Astrocyte of the hippocampus (primary cell): Measurements from ENCODE around the gene EML1.
"Not testable (repeated sequence)": the region's sequence is repeated elsewhere in the genome, so short reads cannot be mapped to it uniquely, and the experiment has no call there.

ENCODE experiments used
- DNase-seq: peaks from one replicate; pipeline ENCODE4 v3.0.0; 2011; ENCODE audit warnings: low read depth, low spot score

The EML1 gene

GRCh38 chr14:99755629-99756603 lies 37.3 kb upstream of the EML1 start:
- peak; percentile 98 for DNase-seq

GRCh38 chr14:99756796-99757195 lies 36.4 kb upstream of the EML1 start:
- peak; percentile 53 for DNase-seq

- DNase-seq: peak; percentile 89
Measured at GRCh38 chr14:99757331-99758070, 35.7 kb upstream of the EML1 start.

- DNase-seq: peak; percentile 96
Measured at GRCh38 chr14:99758121-99758821, 34.9 kb upstream of the EML1 start.

GRCh38 chr14:99758872-99759545 lies 34.2 kb upstream of the EML1 start:
- no peak for DNase-seq

- DNase-seq: no peak
Measured at GRCh38 chr14:99759546-99759925, 33.7 kb upstream of the EML1 start.

DNA sequence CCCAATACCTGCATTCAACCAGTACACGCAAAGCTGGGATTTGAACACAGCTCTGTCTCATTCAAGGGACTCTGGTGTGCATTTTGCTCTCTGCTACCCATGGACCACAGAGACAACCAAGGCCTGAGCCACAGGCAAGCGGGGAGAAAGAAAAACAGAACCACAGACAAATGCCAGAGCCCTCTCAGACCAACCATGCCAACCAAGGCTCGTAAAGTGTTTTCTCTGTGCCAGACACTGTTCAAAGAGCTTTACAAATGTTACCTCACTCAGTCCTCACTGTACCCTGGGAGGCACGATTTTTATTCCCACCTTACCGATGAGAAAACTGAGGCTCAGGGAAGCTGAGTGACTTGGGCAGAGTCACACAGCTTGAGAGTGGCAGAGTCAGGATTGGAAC lies 32.4 kb upstream of the EML1 start:
- DNase-seq: no peak

DNA sequence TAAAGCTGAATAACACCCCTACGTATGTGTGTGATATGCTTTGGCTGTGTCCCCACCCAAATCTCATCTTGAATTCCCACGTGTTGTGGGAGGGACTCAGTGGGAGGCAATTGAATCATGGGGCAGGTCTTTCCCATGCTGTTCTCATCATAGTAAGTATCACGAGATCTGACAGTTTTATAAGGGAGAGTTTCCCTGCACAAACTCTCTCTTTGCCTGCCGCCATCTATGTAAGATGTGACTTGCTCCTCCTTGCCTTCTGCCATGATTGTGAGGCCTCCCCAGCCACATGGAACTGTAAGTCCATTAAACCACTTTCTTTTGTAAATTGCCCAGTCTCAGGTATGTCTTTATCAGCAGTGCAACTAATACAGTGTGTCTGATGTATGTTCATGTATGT lies 30.3 kb upstream of the EML1 start:
- not testable (repeated sequence) for DNase-seq

GRCh38 chr14:99763527-99764221 lies 29.5 kb upstream of the EML1 start:
- no peak for DNase-seq

DNA sequence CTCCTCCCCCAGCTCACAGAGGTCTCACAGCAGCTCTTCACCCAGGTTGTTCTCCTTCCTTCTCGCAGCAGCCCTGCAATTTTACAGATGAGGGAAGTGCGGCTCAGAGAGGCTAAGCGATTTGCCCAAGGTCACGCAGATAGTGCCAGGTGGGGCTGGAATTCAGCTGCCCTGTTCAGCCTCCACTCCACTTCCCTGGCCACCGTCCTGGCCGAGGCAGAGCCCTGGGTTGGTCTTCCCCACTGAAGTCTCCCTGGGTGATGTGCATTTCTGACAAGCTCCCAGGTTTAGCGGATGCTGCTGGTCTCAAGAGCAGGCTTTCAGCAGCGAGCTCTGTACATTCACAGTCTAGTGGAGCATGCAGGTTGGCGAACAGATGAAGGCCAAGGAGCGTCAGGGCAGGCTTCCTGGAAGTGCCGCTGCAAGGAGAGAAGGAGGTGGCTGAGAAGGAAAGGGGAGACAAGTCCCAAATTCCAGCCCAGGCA lies 28.9 kb upstream of the EML1 start:
- DNase-seq: no peak

GRCh38 chr14:99768381-99768780 lies 24.8 kb upstream of the EML1 start:
- DNase-seq: peak; percentile 32

DNA sequence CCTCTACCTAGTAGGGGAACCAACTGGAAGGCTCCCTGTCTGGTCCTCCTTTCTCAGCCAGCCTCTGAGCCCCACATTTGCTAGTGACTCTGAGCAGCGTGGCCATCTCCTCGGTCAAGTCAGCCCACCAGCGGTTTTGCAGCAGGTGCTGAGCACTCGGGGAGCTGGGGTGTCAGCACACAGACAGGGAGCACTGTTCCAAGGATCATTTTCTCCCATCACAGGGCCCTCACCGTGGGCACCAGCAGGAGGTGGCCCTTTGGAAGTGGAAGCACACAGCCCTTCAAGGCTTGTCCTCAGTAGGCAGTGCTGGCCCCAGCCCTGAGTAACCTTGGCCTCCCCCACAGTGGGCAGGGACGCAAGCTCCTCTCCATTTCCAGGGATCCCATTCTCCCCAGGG lies 24.1 kb upstream of the EML1 start:
- no peak for DNase-seq

DNA sequence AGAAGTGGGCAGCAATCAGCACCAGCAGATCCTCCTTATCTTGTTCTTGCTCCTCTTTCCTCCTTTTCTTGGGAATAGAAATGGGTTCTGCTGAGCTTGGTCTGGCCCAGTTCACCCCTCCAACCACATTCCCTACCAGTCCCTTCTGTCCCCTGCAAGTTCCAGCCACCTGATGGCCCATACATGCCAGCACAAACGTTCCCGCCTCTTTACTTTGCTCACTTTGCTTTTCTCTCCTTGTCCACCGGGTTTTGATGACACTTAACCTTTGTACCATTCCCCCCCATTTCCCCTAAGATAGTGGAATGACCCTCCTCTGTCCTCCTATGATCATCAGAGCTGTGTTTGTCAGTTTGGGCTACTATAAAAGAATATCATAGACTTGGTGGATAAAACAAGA lies 23.4 kb upstream of the EML1 start:
- DNase-seq: no peak

DNA sequence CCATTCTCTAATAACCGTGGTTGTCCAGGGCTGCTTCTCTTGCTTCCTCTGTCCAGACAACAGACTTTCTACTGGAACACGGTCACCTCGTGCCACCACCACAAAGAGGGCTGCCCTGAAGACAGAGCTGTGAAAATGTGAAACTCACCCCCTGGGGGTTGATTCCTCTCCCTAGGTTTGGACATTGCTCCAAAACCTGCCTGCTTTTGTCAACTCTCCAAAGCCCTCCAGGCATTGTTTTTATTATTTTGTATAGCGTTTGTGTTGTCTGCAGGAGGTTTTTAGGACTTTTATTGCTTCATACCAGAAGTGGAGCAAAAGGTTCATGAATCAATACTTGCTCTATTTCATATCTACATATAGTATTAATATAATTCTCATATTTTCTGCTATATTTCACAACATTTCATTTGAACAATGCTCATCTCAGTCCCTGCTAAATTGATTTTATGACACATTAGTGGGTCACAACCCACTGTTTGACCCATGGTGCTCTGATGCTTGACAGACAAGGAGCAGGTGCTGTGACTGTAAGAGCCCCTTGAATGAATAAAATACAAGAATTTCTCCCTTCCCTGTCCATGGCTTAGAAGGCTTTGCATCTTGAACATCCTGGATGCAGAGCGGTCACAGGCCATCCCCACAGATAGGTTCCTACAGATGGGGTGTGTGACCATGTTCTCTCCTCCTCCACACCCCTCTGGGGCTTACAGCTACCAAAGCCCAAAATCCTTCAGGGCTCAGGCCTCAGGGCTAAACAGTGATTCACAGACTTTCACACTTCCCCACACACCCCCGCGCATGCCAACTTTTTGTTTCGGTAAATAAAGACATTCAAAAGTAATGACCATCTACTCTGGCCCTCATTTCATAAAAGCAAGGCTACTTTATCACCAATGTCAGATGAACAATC lies 20.6 kb upstream of the EML1 start:
- peak; percentile 53 for DNase-seq

DNA sequence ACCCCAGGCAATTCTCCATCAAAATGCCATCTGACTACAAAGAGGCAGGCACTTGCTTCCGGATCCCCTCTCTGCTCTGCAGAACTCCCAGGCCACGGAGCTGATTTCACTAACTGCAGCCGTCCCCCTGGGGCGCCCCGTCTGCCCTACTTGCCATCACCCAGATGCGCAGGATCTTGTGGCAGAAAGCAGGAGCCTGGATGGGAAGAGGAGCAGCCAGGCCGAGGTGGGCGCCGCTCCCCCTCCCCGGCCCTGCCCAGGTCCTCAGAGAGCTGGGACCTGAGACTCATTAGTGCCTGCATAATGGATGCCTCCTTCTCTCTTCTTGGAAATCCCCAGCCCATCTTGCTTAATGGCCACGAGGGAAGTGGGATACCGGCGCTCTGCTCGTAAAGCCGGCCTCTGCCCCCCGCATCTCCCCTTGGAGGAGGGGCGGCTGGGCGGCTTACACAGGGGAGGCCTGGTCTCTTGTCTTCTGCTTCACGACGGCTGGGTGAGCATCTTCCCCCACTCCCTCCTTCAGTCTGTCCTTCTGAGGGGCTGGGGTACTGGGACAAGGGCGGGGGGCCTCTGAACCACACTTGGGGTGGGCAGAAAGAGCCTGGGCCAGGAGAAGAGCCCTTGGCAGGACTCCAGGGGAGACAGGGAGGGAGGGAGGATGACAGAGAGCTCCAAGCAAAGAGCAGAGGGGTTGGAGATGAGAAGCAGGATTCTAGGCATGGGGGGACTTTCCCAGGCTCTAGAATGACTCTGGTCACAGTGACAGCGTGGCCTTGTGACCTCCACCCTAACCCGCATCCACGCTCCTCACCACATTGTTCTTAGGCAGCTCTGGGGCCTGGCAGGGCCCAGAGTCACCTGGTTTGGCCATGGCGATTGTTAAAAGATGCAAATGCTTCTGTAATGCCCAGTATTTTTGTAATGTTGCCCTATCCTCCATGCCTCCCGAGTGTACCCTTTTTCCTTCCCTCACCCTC lies 19.4 kb upstream of the EML1 start:
- DNase-seq: no peak

DNA sequence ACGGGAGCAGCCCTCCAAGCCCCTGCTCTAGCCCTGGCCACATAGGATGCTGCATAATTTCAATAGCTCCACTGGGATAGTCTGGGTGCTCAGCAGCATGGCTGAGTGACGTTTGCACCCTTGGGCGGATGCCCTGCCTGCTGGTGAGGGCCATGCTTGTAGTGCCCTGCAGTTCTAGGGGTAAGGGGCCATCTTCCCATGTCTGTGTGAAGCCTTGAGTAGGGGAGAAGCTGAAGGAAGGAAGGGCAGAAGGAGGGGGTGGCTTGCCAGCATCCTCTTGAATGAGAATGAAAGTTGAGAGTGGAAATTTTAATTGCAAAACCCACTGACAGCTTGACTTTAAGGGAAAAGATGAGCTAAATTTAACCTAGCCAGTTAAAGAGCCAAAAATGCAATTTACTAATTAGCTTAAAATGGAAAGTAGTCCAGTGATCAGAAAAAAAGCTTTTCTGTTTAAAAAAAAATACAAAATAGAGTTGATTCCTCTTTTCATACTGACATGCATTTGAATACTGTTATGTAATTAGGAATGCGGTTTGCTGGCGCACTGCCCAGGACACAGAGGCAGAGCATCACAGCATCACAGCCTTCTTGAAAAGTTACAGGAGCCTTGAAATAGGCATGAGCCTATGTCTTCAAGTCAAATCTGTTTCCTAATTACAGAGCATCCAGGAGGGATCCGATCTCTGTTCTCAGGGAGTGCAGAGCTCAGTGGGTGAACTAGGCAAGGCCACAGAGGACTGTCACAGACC lies 18.5 kb upstream of the EML1 start:
- DNase-seq: peak; percentile 72

DNA sequence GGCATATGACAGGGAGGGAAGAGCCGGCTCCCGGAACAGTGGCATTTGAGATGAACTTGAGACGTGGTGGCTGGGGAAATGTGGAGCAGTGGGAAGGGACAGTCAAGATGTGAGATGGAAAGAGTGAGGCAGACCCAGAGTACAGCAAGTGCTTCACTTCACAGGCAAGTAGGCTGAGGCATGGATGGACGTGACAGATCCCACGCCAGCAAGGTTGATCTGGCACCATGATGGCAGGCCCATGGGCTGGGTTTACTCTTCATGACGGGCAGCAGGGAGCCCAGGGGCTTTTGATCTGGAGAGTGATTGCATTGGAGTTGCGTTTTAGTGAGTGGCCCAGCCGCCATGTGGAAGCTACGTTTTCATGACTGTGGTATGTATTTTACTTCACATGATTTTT lies 17.9 kb upstream of the EML1 start:
- DNase-seq: no peak

GRCh38 chr14:99777951-99778350 lies 15.3 kb upstream of the EML1 start:
- DNase-seq: no peak
